ENCODE data around the gene NNMT. TPM values are rescaled to one million over a fixed set of nuclear protein-coding genes. Genes with fewer than 3 reads are reported as not detected.

Gene NNMT
- polyA plus RNA-seq, 1 donor (not counting 4 experiments of a cell fraction or from before 2014, with no cell fraction given): 0.13 TPM

- Histone ChIP-seq H3K9me3 (ENCODE audit: control insufficient read depth, low read depth, low read length) (no peaks in the 10 kb centered on the region), H3K9me1 (ENCODE audit: control insufficient read depth, extremely low read depth, insufficient read depth, low read length) (no peaks in the 10 kb centered on the region), H3K4me3 (ENCODE audit: control insufficient read depth in 2 of 3, extremely low read depth in 1 of 3, insufficient read depth in 2 of 3, low read depth in 1 of 3, low read length in 3 of 3) (no peak overlapping the region), H3K36me3 (ENCODE audit: control insufficient read depth in 2 of 2, extremely low read depth in 1 of 2, insufficient read depth in 2 of 2, low read length in 2 of 2) (no peaks in the 10 kb centered on the region), H3K79me2 (ENCODE audit: control insufficient read depth, insufficient read depth, low read length) (no peaks in the 10 kb centered on the region), H3K27ac (ENCODE audit: control insufficient read depth, insufficient read depth, low read length) (no peak overlapping the region), H3K9ac (ENCODE audit: control insufficient read depth, extremely low read depth, insufficient read depth, low read length) (no peak overlapping the region), H2AFZ (ENCODE audit: control insufficient read depth, low read length) (no peak overlapping the region), H3K27me3 (ENCODE audit: control insufficient read depth, extremely low read depth, insufficient read depth, low read length) (no peaks in the 10 kb centered on the region), H3K4me2 (ENCODE audit: control insufficient read depth, extremely low read depth, insufficient read depth, low read depth, low read length) (no peak overlapping the region), H3K4me1 (ENCODE audit: control insufficient read depth, extremely low read depth, insufficient read depth, low read length) (no peaks in the 10 kb centered on the region), H4K20me1 (ENCODE audit: control insufficient read depth, extremely low read depth, insufficient read depth, low read length) (no peaks in the 10 kb centered on the region)
- TF ChIP-seq EZH2 (IDR thresholded peaks at IDR 0.05; ENCODE audit: low read length) (no peak), CTCF (optimal IDR thresholded peaks at IDR 0.05 in 1 of 3, IDR thresholded peaks at IDR 0.05 in 1 of 3, conservative IDR thresholded peaks at IDR 0.05 in 1 of 3; ENCODE audit: extremely low read depth in 1 of 3, insufficient read depth in 2 of 3, low read length in 3 of 3) (no peak)
- DNase-seq (ENCODE audit: low read depth, low spot score) (no peak), FAIRE-seq (no peak)
- dilution Hi-C loops (cut with MboI; ENCODE audit: extremely low pct_ligation_motif_present, low sequenced_read_pairs): no loop called here
Observed at GRCh38 chr11:114283422-114283821, 12.8 kb upstream of the NNMT start.

- no peak overlapping the region for H3K4me2 ChIP-seq (ENCODE audit: control insufficient read depth, extremely low read depth, insufficient read depth, low read depth, low read length)
- H3K27me3 ChIP-seq (ENCODE audit: control insufficient read depth, extremely low read depth, insufficient read depth, low read length): no peaks in the 10 kb centered on the region
- H3K9ac ChIP-seq (ENCODE audit: control insufficient read depth, extremely low read depth, insufficient read depth, low read length): no peak overlapping the region
- DNase-seq (ENCODE audit: low read depth, low spot score): no peak
- TF ChIP-seq CTCF (optimal IDR thresholded peaks at IDR 0.05 in 1 of 3, IDR thresholded peaks at IDR 0.05 in 1 of 3, conservative IDR thresholded peaks at IDR 0.05 in 1 of 3; ENCODE audit: extremely low read depth in 1 of 3, insufficient read depth in 2 of 3, low read length in 3 of 3): no peak
- no peak for FAIRE-seq
- H3K79me2 ChIP-seq (ENCODE audit: control insufficient read depth, insufficient read depth, low read length): no peaks in the 10 kb centered on the region
- no peak overlapping the region for H2AFZ ChIP-seq (ENCODE audit: control insufficient read depth, low read length)
- no peaks in the 10 kb centered on the region for H3K36me3 ChIP-seq (ENCODE audit: control insufficient read depth in 2 of 2, extremely low read depth in 1 of 2, insufficient read depth in 2 of 2, low read length in 2 of 2)
- dilution Hi-C loops (cut with MboI; ENCODE audit: extremely low pct_ligation_motif_present, low sequenced_read_pairs): no loop called here
- H3K4me1 ChIP-seq (ENCODE audit: control insufficient read depth, extremely low read depth, insufficient read depth, low read length): no peaks in the 10 kb centered on the region
- no peak overlapping the region for H3K4me3 ChIP-seq (ENCODE audit: control insufficient read depth in 2 of 3, extremely low read depth in 1 of 3, insufficient read depth in 2 of 3, low read depth in 1 of 3, low read length in 3 of 3)
- no peak overlapping the region for H3K27ac ChIP-seq (ENCODE audit: control insufficient read depth, insufficient read depth, low read length)
- no peaks in the 10 kb centered on the region for H4K20me1 ChIP-seq (ENCODE audit: control insufficient read depth, extremely low read depth, insufficient read depth, low read length)
- H3K9me3 ChIP-seq (ENCODE audit: control insufficient read depth, low read depth, low read length): no peaks in the 10 kb centered on the region
- H3K9me1 ChIP-seq (ENCODE audit: control insufficient read depth, extremely low read depth, insufficient read depth, low read length): no peaks in the 10 kb centered on the region
Observed at GRCh38 chr11:114284021-114284420, 12.2 kb upstream of the NNMT start.

Data from keratinocyte (primary cell).